HL-60/S4 treated with phorbol 12-myristate 13-acetate at 8.2 ng/mL for 4 days and 3 days (cell line): ENCODE data around the gene PTH1R.

Source experiments
- in situ Hi-C: fragments of 300-500 bp; cut with MboI; formaldehyde crosslinking; loops from 2 replicates; pipeline ENCODE4 v1.15.0; 2022; ENCODE audit warnings: low sequenced_read_pairs

Gene PTH1R

DNA sequence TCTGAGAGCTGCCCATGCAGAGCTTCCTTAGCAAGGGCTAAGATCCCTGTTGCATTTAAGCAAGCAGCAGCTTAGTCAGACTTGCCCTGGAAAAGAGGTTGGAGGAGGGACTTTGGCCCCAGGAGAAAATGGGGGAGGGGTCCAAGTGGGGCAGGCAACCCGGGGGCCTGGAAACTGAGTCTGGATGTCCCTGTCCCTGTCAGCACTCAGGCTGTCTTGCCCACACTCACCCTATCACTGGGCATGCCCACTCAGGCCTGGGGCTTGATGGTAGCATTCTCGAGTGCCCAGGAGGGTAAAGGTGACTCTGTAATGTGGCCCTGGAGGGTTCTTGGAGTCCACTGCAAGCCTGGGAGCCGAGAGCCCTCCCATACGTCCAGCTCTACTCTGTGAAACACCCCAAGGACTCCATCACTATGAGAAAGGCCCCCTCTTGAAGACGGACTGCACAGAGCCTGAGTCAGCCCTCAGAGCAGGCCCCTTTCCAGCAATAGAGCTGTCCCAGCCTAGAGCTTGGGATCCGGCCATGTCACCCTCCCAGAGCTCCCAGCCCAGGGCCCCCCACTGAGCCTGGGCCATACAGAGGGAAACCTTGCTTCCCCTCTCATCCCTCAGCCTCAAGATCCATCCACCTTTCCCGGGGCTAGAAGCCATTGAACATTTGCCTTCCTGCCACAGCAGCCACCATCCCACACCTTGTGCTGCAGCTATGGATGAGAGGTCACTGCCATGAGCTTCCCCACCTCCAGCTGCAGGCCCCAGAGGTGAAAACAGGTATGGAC is 27.6 kb upstream of the PTH1R start:
- in situ Hi-C loops, result no loop called here

DNA sequence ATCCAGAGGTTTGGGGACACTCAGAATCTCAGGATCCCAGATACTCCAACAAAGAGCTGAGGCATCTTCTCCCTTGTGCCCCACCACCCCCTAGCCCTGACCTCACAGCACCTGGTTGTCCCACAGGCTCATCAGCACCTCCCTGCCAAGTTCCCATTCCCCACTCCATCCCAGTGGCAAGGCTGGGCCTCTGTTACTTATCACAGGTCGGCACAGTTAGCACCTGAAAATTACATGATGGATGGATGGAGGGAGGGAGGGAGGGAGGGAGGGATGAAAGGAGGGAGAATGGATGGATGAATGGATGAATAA is 27.1 kb upstream of the PTH1R start:
- in situ Hi-C loops, result no loop called here

DNA sequence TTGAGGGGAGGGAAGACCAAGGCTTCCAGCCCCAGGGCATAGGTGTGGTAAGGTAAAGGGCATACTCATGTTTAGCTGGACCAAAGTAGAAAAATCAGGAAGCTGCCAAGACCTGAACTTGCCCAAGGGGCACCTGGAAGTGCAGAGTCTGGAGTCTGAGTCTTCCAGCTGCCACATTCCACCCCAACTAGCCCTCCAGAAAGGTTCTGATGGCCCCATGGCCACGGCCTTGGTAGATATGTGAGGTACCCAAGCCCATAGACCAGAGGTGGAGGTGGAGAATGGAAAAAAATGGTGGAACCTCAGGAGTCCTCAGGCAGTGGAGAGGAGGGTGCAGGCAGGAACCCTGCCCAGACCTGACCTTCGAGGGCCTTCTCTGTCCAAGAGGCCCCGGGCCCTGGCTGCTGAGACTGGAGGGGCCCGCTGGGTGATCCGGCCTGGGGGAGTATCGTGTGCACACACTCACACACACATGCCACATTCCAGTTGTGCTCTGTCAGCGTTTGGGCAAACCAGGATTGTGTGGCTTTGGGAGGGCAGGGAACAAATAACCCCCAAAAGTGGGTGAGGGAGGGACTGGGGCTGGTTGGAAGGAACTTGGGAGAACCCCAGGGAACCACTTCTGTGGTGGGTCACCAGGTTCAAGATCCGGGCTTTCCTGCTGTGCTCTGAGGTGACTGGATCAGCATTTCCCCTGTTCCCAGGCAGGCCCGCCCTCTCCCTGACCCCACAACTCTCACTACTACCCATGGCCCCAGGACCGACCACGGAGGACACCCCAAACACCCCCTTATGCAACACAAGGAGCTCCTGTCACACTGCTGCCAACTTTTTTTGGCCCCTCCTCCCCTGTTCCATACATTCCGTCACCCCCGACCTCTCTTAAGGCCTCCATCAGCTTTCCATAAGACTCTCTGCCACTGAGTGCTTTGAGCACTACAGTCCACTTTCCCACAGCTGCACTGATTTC is 25.9 kb upstream of the PTH1R start:
- in situ Hi-C loops, result no loop called here

DNA sequence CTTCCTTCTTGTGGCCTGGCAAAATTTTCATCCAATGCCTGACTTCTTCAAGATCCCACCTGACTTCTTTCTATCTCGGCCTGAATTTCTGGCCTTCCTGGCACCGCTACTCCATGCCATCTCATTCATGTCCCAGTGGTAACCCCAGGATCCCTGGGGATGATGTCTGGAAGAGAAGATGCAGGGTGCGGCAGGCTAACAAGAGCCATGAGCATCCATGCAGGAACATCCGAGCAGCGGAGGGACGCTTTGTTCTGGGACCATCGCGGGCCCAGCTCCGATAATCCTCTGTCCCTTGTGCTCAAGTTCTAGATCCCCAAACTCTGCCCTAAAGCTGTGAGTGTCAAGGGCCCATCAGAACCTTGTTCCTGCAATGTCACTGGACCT is 25.2 kb upstream of the PTH1R start:
- in situ Hi-C loops, result no loop called here

DNA sequence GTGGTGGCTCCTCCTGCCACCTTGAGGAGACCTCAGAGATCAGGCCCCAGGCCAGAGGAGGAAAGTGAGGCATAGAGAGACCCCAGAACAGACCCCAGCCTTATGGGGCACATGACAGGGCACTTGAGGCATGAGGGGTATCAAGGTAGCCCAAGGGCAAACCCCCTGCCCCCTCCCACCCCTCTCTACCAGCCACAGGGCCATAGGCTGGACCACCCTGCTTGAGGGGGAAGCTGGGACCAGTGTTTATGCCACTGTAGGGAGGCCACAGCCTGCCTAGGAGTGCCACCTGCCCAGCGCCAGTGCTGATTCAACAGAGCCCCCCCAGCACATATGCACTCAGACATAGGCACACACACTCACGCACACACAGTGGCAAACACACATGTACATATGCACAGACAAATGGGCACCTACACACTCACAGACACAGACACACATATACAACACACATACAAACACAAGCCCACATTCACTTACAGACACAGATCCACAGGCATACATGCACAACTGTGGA is 24.6 kb upstream of the PTH1R start:
- in situ Hi-C loops, result no loop called here

GRCh38 chr3:46853441-46854415 is 23.8 kb upstream of the PTH1R start:
- in situ Hi-C loops, result no loop called here

DNA sequence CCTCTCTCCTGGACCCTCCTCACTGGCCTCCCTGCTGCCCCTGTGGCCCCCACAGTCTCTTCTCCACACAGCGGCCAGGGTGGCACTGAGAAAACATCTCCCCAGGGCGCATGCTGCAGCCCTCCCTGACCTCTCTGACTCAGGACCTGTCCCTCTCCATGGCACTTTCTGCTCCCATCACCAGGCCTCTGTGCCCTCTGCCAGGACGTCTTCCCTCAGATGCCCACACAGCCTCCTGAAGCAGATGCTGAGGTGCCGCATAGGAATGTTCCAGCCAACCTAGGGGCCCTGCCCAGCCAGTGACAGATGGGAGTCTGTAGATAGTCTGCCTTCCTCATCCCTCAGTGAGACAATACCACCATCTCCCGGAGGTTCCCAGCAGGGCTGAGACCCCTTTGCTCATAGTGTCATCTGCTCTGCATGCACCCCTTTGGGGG is 22.9 kb upstream of the PTH1R start:
- in situ Hi-C loops, result no loop called here

GRCh38 chr3:46856576-46857471 is 20.7 kb upstream of the PTH1R start:
- in situ Hi-C loops, result no loop called here

DNA sequence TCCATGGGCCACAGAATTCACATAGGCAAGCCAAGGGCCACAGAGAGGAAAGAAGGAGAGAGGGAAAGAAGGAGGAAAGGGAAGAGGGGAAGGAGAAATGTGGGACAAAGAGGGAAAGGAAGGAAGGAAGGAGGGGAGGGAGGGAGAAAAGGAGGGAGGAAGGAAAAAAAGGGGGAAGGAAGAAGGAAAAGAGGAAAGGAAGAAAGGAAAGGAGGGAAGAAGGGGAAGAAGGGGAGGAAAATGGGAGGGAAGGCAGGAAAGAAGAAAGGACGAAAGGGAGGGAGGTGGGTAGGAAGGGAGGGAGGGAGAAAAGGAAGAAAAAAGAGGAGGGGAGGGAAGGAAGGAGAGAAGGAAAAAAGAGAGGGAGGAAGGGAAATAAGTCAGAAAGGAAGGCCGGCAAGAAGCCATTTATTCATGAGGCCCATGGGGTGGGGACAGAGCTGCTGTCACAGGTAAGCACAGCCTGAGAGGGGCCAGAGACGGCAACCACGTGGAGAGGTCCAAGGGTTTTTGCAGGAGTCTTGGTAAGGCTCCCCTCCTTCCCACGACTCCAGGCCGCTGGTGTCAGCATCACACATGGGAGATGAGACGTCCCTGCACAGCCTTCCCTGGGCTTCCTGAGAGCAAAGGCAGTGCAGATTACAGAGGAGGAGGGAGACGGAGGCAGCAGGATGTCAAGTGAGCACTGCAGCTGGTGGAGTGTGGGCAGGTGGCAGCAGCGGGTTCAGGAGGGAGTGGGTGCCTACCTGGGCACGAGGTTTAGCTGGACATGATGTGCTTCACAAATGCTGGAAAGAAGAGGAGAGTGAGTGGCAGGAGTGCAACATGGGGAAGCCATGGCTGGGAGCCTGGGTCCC is 19.8 kb upstream of the PTH1R start:
- in situ Hi-C loops, result no loop called here

DNA sequence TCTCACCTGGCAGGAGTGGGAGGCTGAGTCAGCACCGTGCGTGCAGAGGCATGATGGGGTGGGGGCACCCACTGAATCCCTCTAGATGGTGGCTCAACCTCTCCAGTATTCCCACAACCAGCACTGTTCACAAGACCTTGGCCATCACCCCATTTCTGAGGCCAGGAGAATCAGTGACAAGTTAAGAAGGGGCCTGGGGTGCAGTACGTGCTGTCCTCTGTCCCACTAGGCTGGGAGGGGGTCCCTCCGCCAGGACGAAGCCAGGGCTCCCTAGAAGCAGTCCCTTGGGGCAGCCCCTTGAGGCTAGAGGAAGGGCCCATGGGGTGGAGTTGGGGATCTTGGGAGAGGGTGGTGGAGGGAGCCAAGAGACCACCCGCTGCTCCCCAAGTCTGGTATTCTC is 19.1 kb upstream of the PTH1R start:
- in situ Hi-C loops, result no loop called here

DNA sequence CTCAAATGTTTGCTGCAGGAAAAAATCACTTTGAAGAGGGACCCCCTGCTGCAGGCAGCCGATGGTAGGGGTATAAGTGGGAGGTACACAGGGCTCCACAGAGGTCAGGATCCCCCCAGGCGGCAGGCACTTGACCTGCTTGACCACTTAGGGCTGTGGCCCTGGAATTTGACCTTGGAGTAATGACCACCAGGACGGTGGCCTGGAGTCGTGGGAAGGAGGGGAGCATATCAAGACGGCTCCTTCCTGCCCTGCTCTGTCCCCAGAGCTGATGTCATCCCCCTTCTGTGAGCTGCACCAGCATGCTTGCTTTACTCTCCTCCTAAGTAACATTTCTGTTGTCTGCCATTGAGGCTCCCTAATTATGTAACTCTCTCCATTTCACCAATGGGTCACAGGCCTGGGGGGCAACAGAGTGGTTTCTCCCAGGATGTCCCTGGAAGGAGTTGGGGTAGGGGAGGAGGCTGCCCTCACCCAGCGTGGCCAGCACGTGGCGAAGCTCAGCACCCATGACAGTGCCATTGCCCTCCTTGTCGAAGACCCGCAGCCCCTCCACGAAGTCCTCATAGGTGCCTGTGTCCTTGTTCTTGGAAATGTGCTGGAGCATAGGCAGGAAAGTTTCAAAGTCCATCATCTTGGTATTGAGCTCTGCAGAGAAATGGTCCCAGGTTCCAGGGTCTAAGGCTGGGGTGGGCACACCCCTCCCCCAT is 18.4 kb upstream of the PTH1R start:
- in situ Hi-C loops, result no loop called here

GRCh38 chr3:46860017-46860809 is 17.3 kb upstream of the PTH1R start:
- in situ Hi-C loops, result no loop called here

DNA sequence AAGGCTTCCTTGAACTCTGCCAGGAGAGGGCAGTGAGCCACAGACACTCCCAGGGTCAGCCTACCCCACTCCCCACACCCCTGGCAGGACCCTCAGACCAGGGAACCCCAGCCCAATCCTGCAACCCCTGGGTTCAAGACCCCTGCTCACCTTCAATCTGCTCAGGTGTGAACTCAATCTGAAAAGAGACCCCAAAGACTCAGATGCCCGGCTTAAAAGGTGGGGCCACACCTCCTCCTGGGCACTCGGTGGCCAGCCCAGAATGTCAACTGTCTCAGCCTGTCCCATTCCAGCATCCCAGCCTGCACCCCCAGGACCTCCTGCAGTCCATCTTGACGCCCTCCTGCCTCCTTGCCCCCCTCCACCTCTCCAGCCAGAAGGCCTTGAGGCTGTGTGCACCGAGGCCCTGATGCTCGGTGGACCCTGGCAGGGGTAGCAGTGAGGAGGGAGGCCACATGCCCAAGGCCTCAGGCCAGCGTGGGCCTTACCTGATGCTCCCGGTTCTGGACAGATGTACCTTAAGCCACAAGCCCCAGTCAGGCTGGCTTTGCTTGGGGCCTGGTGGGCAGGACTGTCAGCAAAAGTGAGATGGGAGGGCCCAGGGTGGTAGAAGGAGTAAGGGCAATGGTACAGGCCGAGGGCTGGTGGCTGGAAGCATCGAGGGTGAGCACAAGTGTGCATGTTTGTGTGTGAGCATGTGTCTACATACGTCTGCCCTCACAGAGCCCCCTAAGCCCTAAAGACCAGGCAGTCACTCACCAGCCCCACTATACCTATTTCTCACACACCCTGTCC is 16.5 kb upstream of the PTH1R start:
- in situ Hi-C loops, result no loop called here

DNA sequence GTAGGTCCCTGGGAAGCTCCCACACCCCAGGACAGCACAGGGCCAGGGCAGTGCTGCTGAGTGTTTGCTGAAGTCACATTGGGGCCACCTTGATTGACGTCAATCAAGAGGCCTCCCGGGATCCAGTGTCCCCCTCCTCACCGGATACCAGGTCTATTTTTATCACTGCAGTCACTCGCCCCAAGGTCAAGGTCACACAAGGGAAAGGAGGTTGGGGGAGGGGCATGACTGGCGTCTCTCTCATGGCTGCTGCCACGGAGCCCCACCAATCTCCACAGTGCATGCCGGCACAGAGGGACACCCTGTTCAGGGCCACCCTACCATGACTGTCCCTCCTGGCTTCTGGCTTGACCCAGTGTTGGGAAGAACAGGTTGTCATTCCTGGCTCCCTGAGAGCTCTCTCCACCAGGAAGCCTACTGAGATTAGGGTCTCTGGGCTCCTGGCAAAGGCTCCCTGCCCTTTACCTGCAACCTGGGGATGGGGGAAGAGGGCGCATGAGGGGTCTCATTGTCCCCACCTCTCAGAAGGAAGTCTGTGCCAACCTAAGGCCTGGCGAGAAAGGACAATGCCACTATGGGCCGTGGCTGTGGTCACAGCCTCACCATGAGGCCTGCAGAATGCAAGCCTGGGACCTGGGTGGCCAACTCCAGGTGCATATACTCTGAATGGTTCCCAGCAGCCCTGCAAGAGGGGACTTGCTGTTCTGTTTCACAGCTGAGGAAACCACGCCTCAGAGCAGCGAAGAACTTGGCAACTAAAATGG is 15.7 kb upstream of the PTH1R start:
- in situ Hi-C loops, result no loop called here

- in situ Hi-C loops, result no loop called here
Observed at GRCh38 chr3:46862369-46863025, 15.0 kb upstream of the PTH1R start.
